B cell (primary cell): ENCODE measurements around the gene ALOX5AP. TPM values are rescaled to one million over a fixed set of nuclear protein-coding genes. Genes with fewer than 3 reads are reported as not detected.

ENCODE experiments used
- ATAC-seq: fragments of 200-7000 bp; cut with Tn5 transposase; one replicate; pipeline ENCODE4 v1.10.0; 2021; ENCODE audit warnings: low read depth, mild to moderate bottlenecking, moderate number of reproducible peaks, moderate library complexity
- CTCF ChIA-PET: fragments of 350-600 bp; sonication (Branson Sonifier 250); formaldehyde crosslinking; loops from one replicate; lab custom pipeline; 2021; ENCODE audit warnings: antibody characterized with exemption, inconsistent platforms; lab: Charles Lee
- POLR2A ChIA-PET: fragments of 350-600 bp; sonication (Branson Sonifier 250); formaldehyde crosslinking; loops from one replicate; lab custom pipeline; 2021; ENCODE audit warnings: antibody characterized with exemption; lab: Charles Lee
- DNase-seq: peaks from one replicate; pipeline ENCODE4 v3.0.0; 2013
- H2AFZ ChIP-seq: 2 replicates; pipeline ENCODE4 v1.6.1; 2012; ENCODE audit warnings: mild to moderate bottlenecking, low read depth, low read length; ENCODE audit not compliant: insufficient read depth, poor library complexity, severe bottlenecking
- H3K27ac ChIP-seq, 2 donors: 1 replicate in 1 of 2; 2 replicates in 1 of 2; pipeline ENCODE4 v1.5.1; 2012 to 2013; ENCODE audit warnings: low read length in 2 of 2, mild to moderate bottlenecking in 2 of 2, moderate library complexity in 1 of 2
- H3K27me3 ChIP-seq, 4 experiments: fragments of 200-600 bp in 1 of 4; sonication (generic) in 1 of 4; replicated peaks in 1 of 4; 1 replicate in 2 of 4; 2 replicates in 2 of 4; pipeline versions ENCODE4 v1.6.1 to v1.7.0; 2013 to 2016; ENCODE audit warnings: low read length in 3 of 4, mild to moderate bottlenecking in 2 of 4, mixed read lengths in 1 of 4, moderate library complexity in 1 of 4; ENCODE audit not compliant: insufficient read depth in 4 of 4, control insufficient read depth in 3 of 4; ENCODE audit errors: control extremely low read depth in 1 of 4
- H3K36me3 ChIP-seq, 2 experiments: replicated peaks in 1 of 2; 1 replicate in 1 of 2; 2 replicates in 1 of 2; pipeline versions ENCODE4 v1.6.1 to v1.7.1; 2013; ENCODE audit warnings: low read length in 1 of 2; ENCODE audit not compliant: insufficient read depth in 2 of 2, control insufficient read depth in 1 of 2; ENCODE audit errors: control extremely low read depth in 1 of 2, extremely low read depth in 1 of 2
- H3K4me1 ChIP-seq, 2 donors: fragments of 200-600 bp in 1 of 2; sonication (generic) in 1 of 2; 1 replicate in 1 of 2; 2 replicates in 1 of 2; pipeline versions ENCODE4 v1.5.1 to v1.6.1; 2013 to 2017; ENCODE audit warnings: low read length in 2 of 2; ENCODE audit not compliant: control insufficient read depth in 2 of 2, insufficient read depth in 2 of 2
- H3K4me2 ChIP-seq: replicated peaks from 2 replicates; pipeline ENCODE3; 2012; ENCODE audit warnings: mild to moderate bottlenecking, low read depth, low read length; ENCODE audit not compliant: poor library complexity, severe bottlenecking
- H3K4me3 ChIP-seq, 5 experiments: fragments of 200-600 bp in 1 of 5; sonication (generic) in 1 of 5; 1 replicate in 3 of 5; 2 replicates in 2 of 5; pipeline versions ENCODE4 v1.5.1 to v1.7.0; 2011 to 2016; ENCODE audit warnings: low read length in 4 of 5, mild to moderate bottlenecking in 4 of 5, low read depth in 2 of 5, control low read depth in 1 of 5, moderate library complexity in 1 of 5; ENCODE audit not compliant: insufficient read depth in 1 of 5; ENCODE audit errors: control extremely low read depth in 1 of 5, extremely low read depth in 1 of 5
- H3K79me2 ChIP-seq: fragments of 200-600 bp; sonication (generic); one replicate; pipeline ENCODE4 v1.6.0; 2016; ENCODE audit warnings: low read length; ENCODE audit not compliant: control insufficient read depth, insufficient read depth
- H3K9ac ChIP-seq: fragments of 200-600 bp; sonication (generic); 2 replicates; pipeline ENCODE4 v1.6.1; 2017; ENCODE audit warnings: mild to moderate bottlenecking, low read length, moderate library complexity
- H3K9me3 ChIP-seq, 3 donors: one replicate each; pipeline versions ENCODE4 v1.6.1 to v1.7.1; 2013; ENCODE audit warnings: low read length in 2 of 3; ENCODE audit not compliant: control insufficient read depth in 2 of 3, insufficient read depth in 1 of 3; ENCODE audit errors: control extremely low read depth in 1 of 3
- H4K20me1 ChIP-seq: 2 replicates; pipeline ENCODE4 v1.6.0; 2012; ENCODE audit warnings: mild to moderate bottlenecking, low read length; ENCODE audit not compliant: insufficient read depth, control insufficient read depth, poor library complexity, severe bottlenecking
- H3K27ac Mint-ChIP-seq: one replicate; pipeline ENCODE4 v1.8.0; 2021; ENCODE audit warnings: mixed read lengths
- H3K27me3 Mint-ChIP-seq: one replicate; pipeline ENCODE4 v1.8.0; 2021; ENCODE audit warnings: mixed read lengths
- H3K4me1 Mint-ChIP-seq: one replicate; pipeline ENCODE4 v1.8.0; 2021; ENCODE audit warnings: mixed read lengths
- H3K4me3 Mint-ChIP-seq: one replicate; pipeline ENCODE4 v1.8.0; 2021; ENCODE audit warnings: mixed read lengths
- H3K9me3 Mint-ChIP-seq: one replicate; pipeline ENCODE4 v1.8.0; 2022; ENCODE audit warnings: mixed read lengths; ENCODE audit not compliant: insufficient read depth
- EZH2 ChIP-seq: IDR thresholded peaks from 2 replicates; pipeline ENCODE4 v1.6.1; 2012; ENCODE audit warnings: borderline replicate concordance, low read depth, mild to moderate bottlenecking, moderate library complexity, low read length; ENCODE audit not compliant: insufficient read depth, poor library complexity, severe bottlenecking
- WGBS: methylation state at CpG from one replicate; pipeline ENCODE4 v1.1.5; 2013; ENCODE audit warnings: missing lambda C conversion rate; ENCODE audit not compliant: insufficient coverage; 5-methylcytosine and 5-hydroxymethylcytosine counted together
- intact Hi-C: fragments of 100-400 bp; cut with micrococcal nuclease; formaldehyde crosslinking; loops from one replicate; pipeline ENCODE4 v1.10.0; 2022
- polyA plus RNA-seq: library from polyadenylated mRNA; depleted of rRNA; stranded (reverse); fragments of >200 nt; gene quantifications from 2 replicates; pipeline ENCODE4 v1.2.3, GENCODE V29; 2012
- total RNA-seq, 2 donors: library from RNA; stranded (reverse); fragments of 120-200 nt in 1 of 2; gene quantifications; 1 replicate in 1 of 2; 2 replicates in 1 of 2; pipeline versions ENCODE4 v1.2.3 to v1.2.4, GENCODE V29; 2013 to 2022
- TF ChIP-seq, protein P1 (sequence below): fragments of 200-600 bp; IDR thresholded peaks from one replicate; pipeline ENCODE4 v1.8.0; 2022; ENCODE audit warnings: antibody characterized with exemption, mild to moderate bottlenecking

The ALOX5AP gene
- total and polyA plus RNA-seq, 2 donors (not counting 1 experiment from before 2014, with no cell fraction given): 81.4 to 87.5 TPM

DNA sequence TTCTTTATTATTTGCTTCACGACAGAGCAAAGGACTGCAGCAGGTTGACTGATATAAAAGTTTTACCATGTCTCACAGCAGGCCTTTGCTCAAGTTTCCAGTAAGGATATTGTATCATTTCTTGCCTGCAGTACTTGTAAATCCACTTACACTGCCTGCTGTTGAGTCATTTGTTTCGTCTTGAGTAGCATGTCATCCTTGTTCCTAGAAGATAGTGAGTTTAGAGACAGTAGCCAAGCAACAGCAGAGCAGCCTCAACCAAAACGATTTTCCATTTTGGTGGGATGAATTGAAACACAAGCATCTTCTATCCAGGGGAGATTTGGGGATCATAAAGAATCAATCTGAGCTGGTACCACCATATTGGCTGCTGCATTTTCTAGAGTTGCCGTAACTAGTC, 24.0 kb upstream of the ALOX5AP start:
- Histone ChIP-seq H3K27ac (no peak overlapping the region), H3K9ac (no peak overlapping the region), H3K27me3 (no peaks in the 10 kb centered on the region), H3K9me3 (no peaks in the 10 kb centered on the region), H3K4me3 (no peak overlapping the region), H3K4me2 (no peak overlapping the region), H2AFZ (no peak overlapping the region), H4K20me1 (no peaks in the 10 kb centered on the region), H3K4me1 (peaks cover 7 to 16% of the 10 kb centered on the region in 2 donors), H3K79me2 (no peaks in the 10 kb centered on the region), H3K36me3 (no peaks in the 10 kb centered on the region)
- DNase-seq: no peak
- ChIA-PET POLR2A (no interaction called here), CTCF (no interaction called here)
- intact Hi-C loops: no loop called here
- no peaks in the 10 kb centered on the region for H3K27me3 Mint-ChIP-seq
- no peak overlapping the region for H3K4me3 Mint-ChIP-seq
- H3K9me3 Mint-ChIP-seq: no peaks in the 10 kb centered on the region
- ATAC-seq: no peak
- 100% methylated on average over 3 of the region's 4 CpGs for WGBS
- H3K27ac Mint-ChIP-seq: no peak overlapping the region
- peaks cover 19% of the 10 kb centered on the region for H3K4me1 Mint-ChIP-seq
- no peak for TF ChIP-seq EZH2
- TF ChIP-seq, protein P1, sequence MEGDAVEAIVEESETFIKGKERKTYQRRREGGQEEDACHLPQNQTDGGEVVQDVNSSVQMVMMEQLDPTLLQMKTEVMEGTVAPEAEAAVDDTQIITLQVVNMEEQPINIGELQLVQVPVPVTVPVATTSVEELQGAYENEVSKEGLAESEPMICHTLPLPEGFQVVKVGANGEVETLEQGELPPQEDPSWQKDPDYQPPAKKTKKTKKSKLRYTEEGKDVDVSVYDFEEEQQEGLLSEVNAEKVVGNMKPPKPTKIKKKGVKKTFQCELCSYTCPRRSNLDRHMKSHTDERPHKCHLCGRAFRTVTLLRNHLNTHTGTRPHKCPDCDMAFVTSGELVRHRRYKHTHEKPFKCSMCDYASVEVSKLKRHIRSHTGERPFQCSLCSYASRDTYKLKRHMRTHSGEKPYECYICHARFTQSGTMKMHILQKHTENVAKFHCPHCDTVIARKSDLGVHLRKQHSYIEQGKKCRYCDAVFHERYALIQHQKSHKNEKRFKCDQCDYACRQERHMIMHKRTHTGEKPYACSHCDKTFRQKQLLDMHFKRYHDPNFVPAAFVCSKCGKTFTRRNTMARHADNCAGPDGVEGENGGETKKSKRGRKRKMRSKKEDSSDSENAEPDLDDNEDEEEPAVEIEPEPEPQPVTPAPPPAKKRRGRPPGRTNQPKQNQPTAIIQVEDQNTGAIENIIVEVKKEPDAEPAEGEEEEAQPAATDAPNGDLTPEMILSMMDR: no peak

DNA sequence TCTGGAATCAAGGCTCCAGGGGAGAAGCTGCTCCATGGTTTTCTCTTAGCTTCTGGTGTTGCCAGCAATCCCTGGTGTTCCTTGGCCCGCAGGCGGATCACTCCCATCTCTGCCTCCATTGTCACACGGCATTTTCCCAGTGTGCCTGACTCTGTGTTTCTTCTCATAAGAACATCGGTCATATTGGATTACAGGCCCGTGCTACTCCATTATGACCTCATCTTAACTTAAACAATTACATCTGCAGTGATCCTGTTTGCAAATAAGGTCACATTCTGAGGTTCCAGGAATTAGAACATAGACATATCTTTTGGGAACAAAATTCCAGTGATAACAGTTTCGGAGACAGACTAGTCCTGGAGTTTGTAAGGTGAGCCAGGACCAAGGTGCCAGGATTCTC, 23.5 kb upstream of the ALOX5AP start:
- Mint-ChIP-seq H3K9me3 (no peaks in the 10 kb centered on the region), H3K27me3 (no peaks in the 10 kb centered on the region), H3K27ac (no peak overlapping the region), H3K4me3 (no peak overlapping the region), H3K4me1 (peaks cover 19% of the 10 kb centered on the region)
- DNase-seq (no peak), ATAC-seq (no peak)
- Histone ChIP-seq H2AFZ (no peak overlapping the region), H4K20me1 (no peaks in the 10 kb centered on the region), H3K27ac (no peak overlapping the region), H3K27me3 (no peaks in the 10 kb centered on the region), H3K9me3 (no peaks in the 10 kb centered on the region), H3K4me1 (peaks cover 7 to 16% of the 10 kb centered on the region in 2 donors), H3K9ac (no peak overlapping the region), H3K4me3 (no peak overlapping the region), H3K4me2 (no peak overlapping the region), H3K79me2 (no peaks in the 10 kb centered on the region), H3K36me3 (no peaks in the 10 kb centered on the region)
- intact Hi-C loops: no loop called here
- POLR2A ChIA-PET: no interaction called here
- no peak for TF ChIP-seq EZH2
- CTCF ChIA-PET: no interaction called here
- WGBS: 98% methylated on average over 6 of the region's 6 CpGs
